SK-N-SH (cell line): ENCODE data around the gene AADACL4.

Experiments
- EZH2phosphoT487 ChIP-seq: fragments of 200-600 bp; sonication (generic); IDR thresholded peaks from 2 replicates; pipeline ENCODE4 v1.6.1; 2017; ENCODE audit warnings: low read depth, mixed run types, mild to moderate bottlenecking, antibody characterized with exemption, moderate library complexity, borderline replicate concordance
- FOXM1 ChIP-seq: IDR thresholded peaks from 2 replicates; pipeline ENCODE4 v1.4.0; 2012; ENCODE audit warnings: low read depth, mild to moderate bottlenecking
- GABPA ChIP-seq: IDR thresholded peaks from 2 replicates; pipeline ENCODE4 v1.4.0; 2012; ENCODE audit warnings: low read depth, mild to moderate bottlenecking
- MXI1 ChIP-seq: IDR thresholded peaks from 2 replicates; pipeline ENCODE4 v1.6.1; 2012; ENCODE audit warnings: mild to moderate bottlenecking, low read depth, low read length, improper control_type of control experiment
- POLR2AphosphoS5 ChIP-seq: IDR thresholded peaks from 2 replicates; pipeline ENCODE4 v1.6.1; 2012; ENCODE audit warnings: low read depth, low read length
- RFX5 ChIP-seq: IDR thresholded peaks from 2 replicates; pipeline ENCODE4 v1.6.1; 2012; ENCODE audit warnings: mild to moderate bottlenecking, improper control_type of control experiment, low read length
- SIN3A ChIP-seq: IDR thresholded peaks from 2 replicates; pipeline ENCODE4 v1.6.1; 2012; ENCODE audit warnings: low read depth, mild to moderate bottlenecking, low read length, moderate library complexity, borderline replicate concordance
- TCF12 ChIP-seq: IDR thresholded peaks from 2 replicates; pipeline ENCODE4 v1.4.0; 2012
- TF ChIP-seq, protein P1 (sequence below): fragments of 200-600 bp; sonication (generic); IDR thresholded peaks from 2 replicates; pipeline ENCODE4 v1.6.1; 2017; ENCODE audit warnings: antibody characterized with exemption, mild to moderate bottlenecking, moderate library complexity
- TF ChIP-seq, protein P2 (sequence below): IDR thresholded peaks from 2 replicates; pipeline ENCODE4; 2012

GRCh38 chr1:12615865-12616708 is 27.8 kb upstream of the AADACL4 start:
- TF ChIP-seq EZH2phosphoT487 (no peak), MXI1 (no peak), SIN3A (no peak), FOXM1 (0 out of 2 replicates have a peak, but pooled peaks have one; percentile 43), RFX5 (no peak), TCF12 (peak; percentile 77), GABPA (no peak), POLR2AphosphoS5 (no peak)
- TF ChIP-seq, protein P1, sequence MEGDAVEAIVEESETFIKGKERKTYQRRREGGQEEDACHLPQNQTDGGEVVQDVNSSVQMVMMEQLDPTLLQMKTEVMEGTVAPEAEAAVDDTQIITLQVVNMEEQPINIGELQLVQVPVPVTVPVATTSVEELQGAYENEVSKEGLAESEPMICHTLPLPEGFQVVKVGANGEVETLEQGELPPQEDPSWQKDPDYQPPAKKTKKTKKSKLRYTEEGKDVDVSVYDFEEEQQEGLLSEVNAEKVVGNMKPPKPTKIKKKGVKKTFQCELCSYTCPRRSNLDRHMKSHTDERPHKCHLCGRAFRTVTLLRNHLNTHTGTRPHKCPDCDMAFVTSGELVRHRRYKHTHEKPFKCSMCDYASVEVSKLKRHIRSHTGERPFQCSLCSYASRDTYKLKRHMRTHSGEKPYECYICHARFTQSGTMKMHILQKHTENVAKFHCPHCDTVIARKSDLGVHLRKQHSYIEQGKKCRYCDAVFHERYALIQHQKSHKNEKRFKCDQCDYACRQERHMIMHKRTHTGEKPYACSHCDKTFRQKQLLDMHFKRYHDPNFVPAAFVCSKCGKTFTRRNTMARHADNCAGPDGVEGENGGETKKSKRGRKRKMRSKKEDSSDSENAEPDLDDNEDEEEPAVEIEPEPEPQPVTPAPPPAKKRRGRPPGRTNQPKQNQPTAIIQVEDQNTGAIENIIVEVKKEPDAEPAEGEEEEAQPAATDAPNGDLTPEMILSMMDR = no peak
- TF ChIP-seq, protein P2, sequence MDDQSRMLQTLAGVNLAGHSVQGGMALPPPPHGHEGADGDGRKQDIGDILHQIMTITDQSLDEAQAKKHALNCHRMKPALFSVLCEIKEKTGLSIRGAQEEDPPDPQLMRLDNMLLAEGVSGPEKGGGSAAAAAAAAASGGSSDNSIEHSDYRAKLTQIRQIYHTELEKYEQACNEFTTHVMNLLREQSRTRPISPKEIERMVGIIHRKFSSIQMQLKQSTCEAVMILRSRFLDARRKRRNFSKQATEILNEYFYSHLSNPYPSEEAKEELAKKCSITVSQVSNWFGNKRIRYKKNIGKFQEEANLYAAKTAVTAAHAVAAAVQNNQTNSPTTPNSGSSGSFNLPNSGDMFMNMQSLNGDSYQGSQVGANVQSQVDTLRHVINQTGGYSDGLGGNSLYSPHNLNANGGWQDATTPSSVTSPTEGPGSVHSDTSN = peak; percentile 68
